ENCODE results near the gene PEDS1. TPM values are rescaled to one million over a fixed set of nuclear protein-coding genes. Genes with fewer than 3 reads are reported as not detected.
"Not testable (repeated sequence)": the region's sequence is repeated elsewhere in the genome, so short reads cannot be mapped to it uniquely, and the experiment has no call there.

The PEDS1 gene
- total RNA-seq, 1 donor from 2014 or later = 26.1 TPM

DNA sequence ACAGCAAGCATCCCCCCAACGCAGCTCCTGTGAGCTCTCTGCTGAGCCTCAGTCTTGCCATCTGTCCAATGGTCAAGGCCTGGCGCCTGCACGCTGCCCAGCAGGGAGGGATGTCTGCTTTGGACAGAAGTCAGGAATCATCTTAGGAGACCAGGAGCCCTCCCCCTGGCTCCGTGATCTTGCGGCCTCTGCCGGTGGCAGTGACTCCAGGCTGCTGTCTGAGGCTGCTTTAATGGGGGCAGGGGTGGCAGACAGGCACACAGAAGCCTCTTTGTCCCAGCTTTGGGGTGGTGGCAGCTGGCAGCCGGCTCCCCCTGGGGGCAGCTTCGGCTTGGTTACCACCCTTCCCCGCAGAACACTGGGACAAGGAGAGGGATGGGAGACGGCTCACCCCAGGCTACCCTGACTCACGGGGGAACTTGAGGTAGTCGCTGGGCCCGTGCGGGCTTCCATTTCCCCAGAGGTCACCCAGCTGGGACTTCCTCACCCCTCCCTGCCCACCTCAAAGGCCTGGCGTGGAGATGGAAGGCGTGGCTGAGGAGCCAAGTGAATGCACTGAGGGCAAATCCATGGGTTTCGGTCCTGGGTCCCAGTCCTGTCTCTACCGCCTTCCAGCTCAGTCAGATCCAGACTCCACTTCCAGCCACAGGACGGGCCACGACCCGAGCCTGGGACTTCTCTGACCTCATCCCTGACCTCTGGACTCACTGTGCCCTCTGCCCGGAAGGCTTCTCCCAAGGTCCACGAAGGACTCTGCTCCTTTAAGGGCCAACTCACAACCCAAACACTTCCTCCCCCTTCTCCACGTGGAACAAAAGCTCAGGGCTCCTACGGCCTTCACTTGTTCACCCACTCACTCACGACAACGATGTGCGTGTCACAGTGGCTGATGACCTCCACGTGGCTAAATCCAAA lies 14.8 kb downstream of the PEDS1 start:
- no peak for TF ChIP-seq CTCF (conservative IDR thresholded peaks at IDR 0.05)
- Mint-ChIP-seq H3K27me3 (ENCODE audit: low read depth) (no peaks in the 10 kb centered on the region), H3K27ac (ENCODE audit: unreplicated experiment) (peak overlapping the region; percentile 91), H3K36me3 (ENCODE audit: low read depth) (peaks cover 7% of the 10 kb centered on the region), H3K4me1 (peaks cover 43% of the 10 kb centered on the region), H3K9me3 (no peaks in the 10 kb centered on the region), H3K4me3 (peak overlapping the region; percentile 70)
- DNase-seq (ENCODE audit: low read depth, low spot score) = peak; percentile 55

DNA sequence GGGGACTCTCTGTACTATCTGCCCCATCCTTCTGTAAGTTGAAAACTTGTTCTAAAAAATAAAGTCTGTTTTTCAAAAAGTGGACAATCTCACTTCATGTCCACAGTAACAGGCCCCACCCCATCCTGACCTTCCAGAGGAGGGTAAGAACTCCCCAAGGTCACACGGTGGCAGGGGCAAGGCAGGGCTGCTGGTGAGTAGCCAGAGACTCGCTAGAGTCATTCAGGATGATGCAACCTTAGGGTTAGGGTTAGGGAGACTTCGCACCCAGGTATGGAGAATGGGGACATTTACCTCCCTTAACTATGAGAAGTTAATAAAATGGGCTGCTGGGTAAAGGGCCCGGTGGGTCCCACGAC lies 15.4 kb downstream of the PEDS1 start:
- no peaks in the 10 kb centered on the region for H3K27me3 Mint-ChIP-seq (ENCODE audit: low read depth)
- no peaks in the 10 kb centered on the region for H3K9me3 Mint-ChIP-seq
- no peak overlapping the region for H3K27ac Mint-ChIP-seq (ENCODE audit: unreplicated experiment)
- peaks cover 42% of the 10 kb centered on the region for H3K4me1 Mint-ChIP-seq
- no peak for DNase-seq (ENCODE audit: low read depth, low spot score)
- peaks cover 7% of the 10 kb centered on the region for H3K36me3 Mint-ChIP-seq (ENCODE audit: low read depth)
- H3K4me3 Mint-ChIP-seq = peak overlapping the region; percentile 70
- no peak for TF ChIP-seq CTCF (conservative IDR thresholded peaks at IDR 0.05)

GRCh38 chr20:50137702-50138101 lies 15.8 kb downstream of the PEDS1 start:
- H3K36me3 Mint-ChIP-seq (ENCODE audit: low read depth); H3K4me3 Mint-ChIP-seq: not testable (repeated sequence)
- peak overlapping the region; percentile 83 for H3K27ac Mint-ChIP-seq (ENCODE audit: unreplicated experiment)

DNA sequence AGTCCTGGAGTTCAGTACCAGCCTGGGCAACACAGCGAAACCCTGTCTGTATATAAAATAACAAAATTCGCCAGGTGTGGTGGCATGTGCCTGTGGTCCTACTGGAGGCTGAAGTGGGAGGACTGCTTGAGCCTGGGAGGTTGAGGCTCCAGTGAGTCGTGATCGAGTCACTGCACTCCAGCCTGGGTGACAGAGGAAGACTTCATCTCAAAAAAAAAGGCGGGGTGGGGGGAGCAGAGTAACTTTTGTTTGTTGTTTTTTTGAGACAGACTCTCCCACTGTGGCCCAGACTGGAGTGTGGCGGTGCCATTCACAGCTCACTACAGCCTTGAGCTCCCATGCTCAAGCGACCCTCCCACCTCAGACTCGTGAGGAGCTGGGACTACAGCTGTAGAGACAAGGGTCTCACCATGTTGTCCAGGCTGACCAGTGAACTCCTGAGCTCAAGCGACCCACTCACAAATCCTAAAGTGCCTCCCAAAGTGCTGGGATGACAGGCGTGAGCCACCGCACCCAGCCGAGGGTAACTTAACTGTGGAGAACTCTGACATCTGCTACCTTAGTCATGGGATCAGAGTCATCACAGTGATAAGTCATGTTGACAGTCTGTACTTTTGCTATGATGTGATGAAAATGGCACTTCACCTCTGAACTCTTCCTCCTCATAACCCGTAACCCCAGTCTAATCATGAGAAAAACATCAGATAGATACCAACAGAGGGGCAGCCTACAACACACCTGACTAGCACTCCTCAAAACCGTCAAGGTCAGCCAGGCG lies 16.5 kb downstream of the PEDS1 start:
- Mint-ChIP-seq H3K9me3 (no peaks in the 10 kb centered on the region), H3K27ac (ENCODE audit: unreplicated experiment) (no peak overlapping the region)

More at GRCh38 chr20:50137702-50138101, 15.8 kb downstream of the PEDS1 start:
- H3K9me3 Mint-ChIP-seq; DNase-seq (ENCODE audit: low read depth, low spot score); H3K27me3 Mint-ChIP-seq (ENCODE audit: low read depth): not testable (repeated sequence)
- H3K4me1 Mint-ChIP-seq = peaks cover 38% of the 10 kb centered on the region

GRCh38 chr20:50135157-50135556 lies 18.4 kb downstream of the PEDS1 start:
- not testable (repeated sequence) for H3K27me3 Mint-ChIP-seq (ENCODE audit: low read depth); H3K27ac Mint-ChIP-seq (ENCODE audit: unreplicated experiment); H3K36me3 Mint-ChIP-seq (ENCODE audit: low read depth); DNase-seq (ENCODE audit: low read depth, low spot score); H3K9me3 Mint-ChIP-seq; H3K4me3 Mint-ChIP-seq
- H3K4me1 Mint-ChIP-seq = peaks cover 33% of the 10 kb centered on the region

More for the DNA sequence above, 16.5 kb downstream of the PEDS1 start:
- Mint-ChIP-seq H3K4me3 (no peak overlapping the region), H3K27me3 (ENCODE audit: low read depth) (no peaks in the 10 kb centered on the region), H3K36me3 (ENCODE audit: low read depth) (peaks cover 6% of the 10 kb centered on the region), H3K4me1 (peaks cover 37% of the 10 kb centered on the region)
- DNase-seq (ENCODE audit: low read depth, low spot score) = no peak
- TF ChIP-seq CTCF (conservative IDR thresholded peaks at IDR 0.05) = no peak

- no peaks in the 10 kb centered on the region for H3K9me3 Mint-ChIP-seq
- H3K27ac Mint-ChIP-seq (ENCODE audit: unreplicated experiment) = no peak overlapping the region
- H3K4me1 Mint-ChIP-seq = peaks cover 20% of the 10 kb centered on the region
- H3K27me3 Mint-ChIP-seq (ENCODE audit: low read depth) = no peaks in the 10 kb centered on the region
- no peak overlapping the region for H3K4me3 Mint-ChIP-seq
- TF ChIP-seq CTCF (conservative IDR thresholded peaks at IDR 0.05) = peak; percentile 42
- DNase-seq (ENCODE audit: low read depth, low spot score) = no peak
- peaks cover 6% of the 10 kb centered on the region for H3K36me3 Mint-ChIP-seq (ENCODE audit: low read depth)
These were observed 19.9 kb downstream of the PEDS1 start for GRCh38 chr20:50133474-50134217.

All from neural crest cell (in vitro differentiated cells).